ENCODE measurements around the gene MTX1. TPM values are rescaled to one million over a fixed set of nuclear protein-coding genes. Genes with fewer than 3 reads are reported as not detected.
"Not testable (repeated sequence)": the region's sequence is repeated elsewhere in the genome, so short reads cannot be mapped to it uniquely, and the experiment has no call there.

The MTX1 gene
- total RNA-seq, 2 experiments from 2014 or later = 31.5 to 31.7 TPM

- peaks cover 24% of the 10 kb centered on the region for H3K4me1 Mint-ChIP-seq
- peak overlapping the region; percentile 95 for H3K4me3 Mint-ChIP-seq
- H3K36me3 Mint-ChIP-seq = peaks cover 5% of the 10 kb centered on the region
- H3K27ac Mint-ChIP-seq = peak overlapping the region; percentile 92
- POLR2A ChIA-PET = interaction anchor here (1.6 to 2.8 kb wide), 6 partner anchors 13 to 54 kb away, joined by 12 to 32 read pairs (median 20); partner anchors contain the start of genes KRTCAP2, MTX1, THBS3 and TRIM46
- no peaks in the 10 kb centered on the region for H3K9me3 Mint-ChIP-seq
- ATAC-seq (ENCODE audit: low read depth) (no peak), DNase-seq (no peak)
- H3K27me3 Mint-ChIP-seq = no peaks in the 10 kb centered on the region
These were observed 19.6 kb downstream of the MTX1 start for GRCh38 chr1:155228096-155228427.

GRCh38 chr1:155231302-155231701 lies 22.8 kb downstream of the MTX1 start:
- POLR2A ChIA-PET = interaction anchor here (1.2 kb wide), 1 partner anchor 37 kb away, joined by 3 read pairs; no protein-coding TSS in a partner anchor
- not testable (repeated sequence) for ATAC-seq (ENCODE audit: low read depth); DNase-seq; H3K4me3 Mint-ChIP-seq; H3K27me3 Mint-ChIP-seq; H3K9me3 Mint-ChIP-seq; H3K27ac Mint-ChIP-seq
- H3K36me3 Mint-ChIP-seq = peaks cover 10% of the 10 kb centered on the region
- peaks cover 16% of the 10 kb centered on the region for H3K4me1 Mint-ChIP-seq

DNA sequence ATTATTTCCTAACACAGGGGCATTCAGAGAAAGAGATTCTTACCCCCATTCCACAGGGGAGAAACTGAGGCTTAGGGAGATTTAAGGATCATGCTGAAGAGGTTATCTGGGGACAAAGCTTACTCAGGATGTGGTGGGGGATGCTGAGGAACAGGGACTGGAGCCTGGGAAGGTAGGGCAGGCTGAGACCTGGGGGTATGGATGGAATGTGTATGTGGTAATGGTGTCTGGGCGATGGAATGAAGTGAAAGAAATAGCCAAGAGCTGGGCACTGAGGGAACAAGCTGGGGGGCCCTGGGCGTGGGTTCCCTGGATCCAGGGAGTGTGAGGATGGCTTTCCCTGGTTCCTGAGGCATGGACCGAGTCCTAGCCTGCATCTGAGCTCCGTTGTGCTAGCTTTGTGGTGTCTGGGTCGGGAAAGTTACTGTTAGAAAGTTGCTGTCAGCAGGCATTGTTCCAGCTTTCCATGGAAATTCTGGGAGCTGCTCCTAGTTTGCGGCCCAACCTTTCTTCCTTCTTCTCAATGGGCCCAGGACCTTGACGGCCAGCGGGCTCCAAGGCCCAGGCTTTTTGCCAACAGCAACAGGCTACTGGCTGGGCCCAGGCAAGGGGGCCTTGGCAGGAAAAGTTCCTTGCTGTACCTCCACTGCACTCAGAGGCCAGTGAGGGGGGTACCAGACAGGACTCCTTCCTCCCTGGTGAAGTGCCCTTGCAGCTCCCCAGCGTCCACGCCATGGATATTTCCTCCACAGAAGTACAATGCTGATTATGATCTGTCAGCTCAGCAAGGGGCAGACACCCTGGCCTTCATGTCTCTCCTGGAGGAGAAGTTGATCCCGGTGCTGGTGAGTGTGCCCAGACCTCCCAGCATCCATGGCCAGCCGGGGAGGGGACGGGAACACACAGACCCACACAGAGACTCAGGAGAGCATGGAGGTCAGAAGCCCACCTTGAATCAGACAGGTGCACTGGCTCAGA lies 23.8 kb downstream of the MTX1 start:
- Mint-ChIP-seq H3K36me3 (peaks cover 12% of the 10 kb centered on the region), H3K4me1 (peaks cover 14% of the 10 kb centered on the region)
- H3K9me3 Mint-ChIP-seq; ATAC-seq (ENCODE audit: low read depth); H3K27ac Mint-ChIP-seq; DNase-seq; H3K27me3 Mint-ChIP-seq; H3K4me3 Mint-ChIP-seq; POLR2A ChIA-PET: not testable (repeated sequence)

DNA sequence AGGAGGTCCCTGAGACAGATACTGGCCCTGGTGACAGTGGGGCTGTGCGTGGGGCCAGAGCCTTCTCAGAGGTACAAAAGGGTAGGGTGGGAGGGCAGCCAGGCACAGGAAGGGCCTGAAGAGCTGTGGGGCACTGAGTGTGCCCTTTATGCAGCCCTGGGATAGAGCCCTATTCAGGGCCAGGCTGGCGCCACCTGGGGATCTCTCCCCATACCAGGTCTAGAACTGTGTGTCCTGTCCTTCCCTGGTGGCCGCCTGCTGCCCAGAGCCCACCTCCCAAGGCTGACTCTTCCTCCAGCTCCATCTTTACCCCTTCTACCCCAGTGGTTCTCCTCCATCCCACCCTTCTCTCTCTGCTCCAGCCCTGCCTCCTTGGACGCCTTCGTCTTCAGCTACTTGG lies 25.0 kb downstream of the MTX1 start:
- DNase-seq; H3K27ac Mint-ChIP-seq; H3K4me3 Mint-ChIP-seq; H3K9me3 Mint-ChIP-seq; POLR2A ChIA-PET; H3K4me1 Mint-ChIP-seq; ATAC-seq (ENCODE audit: low read depth); H3K27me3 Mint-ChIP-seq: not testable (repeated sequence)
- H3K36me3 Mint-ChIP-seq = peaks cover 12% of the 10 kb centered on the region

GRCh38 chr1:155235375-155235774 lies 26.9 kb downstream of the MTX1 start:
- Mint-ChIP-seq H3K4me1 (peaks cover 11% of the 10 kb centered on the region), H3K27ac (peak overlapping the region; percentile 25), H3K36me3 (peaks cover 13% of the 10 kb centered on the region)
- ATAC-seq (ENCODE audit: low read depth); H3K27me3 Mint-ChIP-seq; H3K9me3 Mint-ChIP-seq; H3K4me3 Mint-ChIP-seq; POLR2A ChIA-PET; DNase-seq: not testable (repeated sequence)

- ATAC-seq (ENCODE audit: low read depth) (no peak), DNase-seq (no peak)
- Mint-ChIP-seq H3K27ac (no peak overlapping the region), H3K4me3 (no peak overlapping the region), H3K9me3 (no peaks in the 10 kb centered on the region), H3K27me3 (no peaks in the 10 kb centered on the region), H3K4me1 (peaks cover 16% of the 10 kb centered on the region), H3K36me3 (peaks cover 13% of the 10 kb centered on the region)
- POLR2A ChIA-PET = no interaction called here
These were observed 28.0 kb downstream of the MTX1 start for GRCh38 chr1:155236451-155236850.

DNA sequence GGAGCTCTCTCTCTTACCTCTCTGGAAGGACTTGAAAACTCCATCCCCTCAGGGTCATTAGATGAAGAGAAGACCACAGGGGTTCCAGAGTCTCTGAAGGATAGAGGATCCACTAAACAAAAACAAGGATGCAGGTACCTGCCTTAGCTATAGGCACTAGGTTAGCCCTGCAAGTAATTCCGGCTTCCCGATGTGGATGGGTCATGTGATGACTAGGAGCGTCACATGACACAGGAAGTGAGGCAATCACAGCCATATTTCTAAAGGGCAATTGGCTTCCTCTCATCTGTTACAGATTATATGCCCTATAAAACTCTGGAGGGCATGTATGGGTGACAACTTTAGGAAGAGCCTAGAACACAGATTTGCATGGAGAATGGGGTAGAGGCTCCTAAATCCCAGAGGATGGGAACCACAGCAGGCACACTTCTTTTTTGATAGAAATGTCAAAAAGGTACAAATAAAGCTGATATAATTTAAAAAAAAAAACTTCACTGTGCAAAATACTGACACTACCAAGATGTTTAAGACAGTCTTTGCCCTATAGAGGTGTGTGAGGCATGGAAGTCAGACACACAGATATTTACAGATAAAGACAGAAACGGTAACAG lies 32.7 kb downstream of the MTX1 start:
- H3K27me3 Mint-ChIP-seq = no peaks in the 10 kb centered on the region
- no peak for DNase-seq
- peaks cover 49% of the 10 kb centered on the region for H3K4me1 Mint-ChIP-seq
- H3K27ac Mint-ChIP-seq = peak overlapping the region; percentile 87
- peak; percentile 20 for ATAC-seq (ENCODE audit: low read depth)
- POLR2A ChIA-PET = interaction anchor here (0.7 to 1.8 kb wide), 8 partner anchors 11 to 68 kb away, joined by 3 to 15 read pairs (median 4); partner anchors contain the start of genes CLK2, KRTCAP2 and MTX1
- peak overlapping the region; percentile 85 for H3K4me3 Mint-ChIP-seq
- H3K9me3 Mint-ChIP-seq = peaks cover 1% of the 10 kb centered on the region
- peaks cover 10% of the 10 kb centered on the region for H3K36me3 Mint-ChIP-seq

- H3K4me3 Mint-ChIP-seq = peak overlapping the region; percentile 85
- peaks cover 1% of the 10 kb centered on the region for H3K9me3 Mint-ChIP-seq
- ATAC-seq (ENCODE audit: low read depth) (no peak), DNase-seq (no peak)
- H3K27me3 Mint-ChIP-seq = no peaks in the 10 kb centered on the region
- peaks cover 49% of the 10 kb centered on the region for H3K4me1 Mint-ChIP-seq
- H3K27ac Mint-ChIP-seq = peak overlapping the region; percentile 95
- POLR2A ChIA-PET = interaction anchor here (0.7 to 1.8 kb wide), 8 partner anchors 10 to 69 kb away, joined by 3 to 15 read pairs (median 4); partner anchors contain the start of genes CLK2, KRTCAP2 and MTX1
- H3K36me3 Mint-ChIP-seq = peaks cover 10% of the 10 kb centered on the region
These were observed 33.4 kb downstream of the MTX1 start for GRCh38 chr1:155241841-155242264.

- H3K9me3 Mint-ChIP-seq = peaks cover 1% of the 10 kb centered on the region
- peaks cover 49% of the 10 kb centered on the region for H3K4me1 Mint-ChIP-seq
- H3K27ac Mint-ChIP-seq = peak overlapping the region; percentile 95
- ATAC-seq (ENCODE audit: low read depth) = no peak
- peak overlapping the region; percentile 85 for H3K4me3 Mint-ChIP-seq
- H3K36me3 Mint-ChIP-seq = peaks cover 9% of the 10 kb centered on the region
- POLR2A ChIA-PET = interaction anchor here (1.5 to 3.6 kb wide), 4 partner anchors 16 to 69 kb away, joined by 5 to 18 read pairs (median 14); partner anchors contain the start of genes KRTCAP2 and TRIM46
- no peaks in the 10 kb centered on the region for H3K27me3 Mint-ChIP-seq
- no peak for DNase-seq
These were observed 34.4 kb downstream of the MTX1 start for GRCh38 chr1:155242805-155243358.

DNA sequence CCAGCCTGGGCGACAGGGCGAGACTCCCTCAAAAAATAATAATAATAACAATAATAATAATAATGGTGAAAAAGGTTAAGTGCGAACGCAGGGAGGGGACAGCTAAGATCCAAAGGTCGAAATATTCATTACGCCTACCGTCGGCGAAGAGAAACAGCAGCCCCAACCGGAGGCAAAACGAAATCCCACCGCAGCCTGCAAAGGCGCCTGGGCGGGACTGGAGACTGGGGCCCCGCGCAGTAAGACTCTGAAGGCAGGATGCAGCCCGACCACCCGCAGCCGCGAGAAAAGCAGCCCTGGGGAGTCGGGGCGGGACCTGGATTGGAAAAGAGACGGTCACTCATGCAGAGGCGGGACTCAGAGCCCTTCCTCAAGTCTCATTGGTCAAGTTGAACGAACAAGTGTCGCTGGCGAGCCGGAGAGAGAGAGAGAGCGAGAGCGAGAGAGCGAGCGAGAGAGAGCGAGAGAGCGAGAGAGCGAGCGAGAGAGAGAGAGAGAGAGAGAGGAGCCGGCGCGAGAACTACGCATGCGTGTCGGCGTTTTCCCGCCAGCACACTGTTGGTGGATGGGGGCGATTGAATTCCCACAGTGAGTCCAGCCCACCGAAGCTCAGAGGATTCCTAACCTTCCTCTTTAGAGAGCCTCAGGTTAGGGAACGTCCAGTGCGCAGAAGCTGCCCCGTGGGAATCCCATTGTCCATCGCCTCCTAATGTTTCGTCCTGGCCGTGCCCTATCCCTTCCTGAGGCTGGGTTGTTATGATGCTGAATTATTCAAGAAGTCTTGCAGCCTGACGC lies 36.1 kb downstream of the MTX1 start:
- ATAC-seq (ENCODE audit: low read depth) (peak; percentile 97), DNase-seq (peak; percentile 96)
- H3K4me1 Mint-ChIP-seq = peaks cover 49% of the 10 kb centered on the region
- H3K9me3 Mint-ChIP-seq = peaks cover 1% of the 10 kb centered on the region
- H3K36me3 Mint-ChIP-seq = peaks cover 8% of the 10 kb centered on the region
- H3K4me3 Mint-ChIP-seq = peak overlapping the region; percentile 85
- POLR2A ChIA-PET = interaction anchor here (0.6 to 3.6 kb wide), 16 partner anchors 11 to 78 kb away, joined by 3 to 18 read pairs (median 6); partner anchors contain the start of genes CLK2, ENTREP3, FDPS and KRTCAP2
- peak overlapping the region; percentile 95 for H3K27ac Mint-ChIP-seq
- H3K27me3 Mint-ChIP-seq = no peaks in the 10 kb centered on the region

DNA sequence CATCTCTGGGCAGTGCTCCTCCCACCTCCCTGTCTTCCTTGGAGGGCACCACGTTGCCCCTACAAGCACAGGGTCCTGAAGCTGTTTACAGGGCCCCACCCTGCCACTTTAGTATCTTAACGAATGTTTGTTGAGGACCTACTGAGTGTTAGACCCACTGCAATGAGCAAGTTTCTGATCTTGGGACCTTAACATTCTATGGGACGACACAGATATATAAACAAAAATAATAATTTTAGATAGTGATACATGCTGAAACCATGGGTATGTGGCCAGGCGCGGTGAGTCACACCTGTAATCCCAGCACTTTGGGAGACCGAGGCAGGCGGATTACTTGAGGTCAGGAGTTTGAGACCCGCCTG lies 36.6 kb downstream of the MTX1 start:
- no peak for ATAC-seq (ENCODE audit: low read depth)
- no peak for DNase-seq
- Mint-ChIP-seq H3K27ac (peak overlapping the region; percentile 95), H3K4me3 (peak overlapping the region; percentile 85), H3K27me3 (no peaks in the 10 kb centered on the region), H3K9me3 (peaks cover 1% of the 10 kb centered on the region), H3K4me1 (peaks cover 49% of the 10 kb centered on the region), H3K36me3 (peaks cover 8% of the 10 kb centered on the region)
- POLR2A ChIA-PET = interaction anchor here (0.6 to 3.6 kb wide), 8 partner anchors 10 to 72 kb away, joined by 3 to 18 read pairs (median 5); partner anchors contain the start of genes CLK2, ENTREP3, KRTCAP2 and SCAMP3

DNA sequence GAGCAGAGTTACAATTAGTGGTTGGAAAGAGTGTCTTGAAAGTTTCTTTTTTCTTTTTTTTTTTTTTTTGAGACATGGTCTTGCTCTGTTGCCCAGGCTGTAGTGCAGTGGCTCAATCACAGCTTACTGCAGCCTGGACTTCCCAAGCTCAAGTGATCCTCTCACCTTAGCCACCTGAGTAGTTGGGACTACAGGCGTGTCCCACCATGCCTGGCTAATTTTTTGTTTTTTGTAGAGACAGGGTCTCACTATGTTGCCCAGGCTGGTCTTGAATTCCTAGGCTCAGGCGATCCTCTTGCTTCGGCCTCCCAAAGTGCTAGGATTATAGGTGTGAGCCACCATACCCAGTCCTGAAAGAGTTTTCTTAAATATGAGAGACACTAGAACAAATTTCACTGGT lies 38.3 kb downstream of the MTX1 start:
- H3K9me3 Mint-ChIP-seq; DNase-seq; ATAC-seq (ENCODE audit: low read depth); H3K27ac Mint-ChIP-seq; H3K36me3 Mint-ChIP-seq; H3K27me3 Mint-ChIP-seq; H3K4me3 Mint-ChIP-seq: not testable (repeated sequence)
- H3K4me1 Mint-ChIP-seq = peaks cover 38% of the 10 kb centered on the region
- POLR2A ChIA-PET = interaction anchor here (1.7 kb wide), 1 partner anchor 15 kb away, joined by 8 read pairs; the partner anchor contains the start of gene SCAMP3
